ENCODE measurements around the gene ADISSP.
A peak's percentile ranks its signal among the peaks of the same experiment; 100 is the strongest.

ADISSP gene

GRCh38 chr20:3768342-3769130, 983 bp upstream of the ADISSP start (continued):
- TF ChIP-seq ZNF239 (tag by site-specific recombination; IDR thresholded peaks at IDR 0.05): no peak
- TF ChIP-seq, protein P1, sequence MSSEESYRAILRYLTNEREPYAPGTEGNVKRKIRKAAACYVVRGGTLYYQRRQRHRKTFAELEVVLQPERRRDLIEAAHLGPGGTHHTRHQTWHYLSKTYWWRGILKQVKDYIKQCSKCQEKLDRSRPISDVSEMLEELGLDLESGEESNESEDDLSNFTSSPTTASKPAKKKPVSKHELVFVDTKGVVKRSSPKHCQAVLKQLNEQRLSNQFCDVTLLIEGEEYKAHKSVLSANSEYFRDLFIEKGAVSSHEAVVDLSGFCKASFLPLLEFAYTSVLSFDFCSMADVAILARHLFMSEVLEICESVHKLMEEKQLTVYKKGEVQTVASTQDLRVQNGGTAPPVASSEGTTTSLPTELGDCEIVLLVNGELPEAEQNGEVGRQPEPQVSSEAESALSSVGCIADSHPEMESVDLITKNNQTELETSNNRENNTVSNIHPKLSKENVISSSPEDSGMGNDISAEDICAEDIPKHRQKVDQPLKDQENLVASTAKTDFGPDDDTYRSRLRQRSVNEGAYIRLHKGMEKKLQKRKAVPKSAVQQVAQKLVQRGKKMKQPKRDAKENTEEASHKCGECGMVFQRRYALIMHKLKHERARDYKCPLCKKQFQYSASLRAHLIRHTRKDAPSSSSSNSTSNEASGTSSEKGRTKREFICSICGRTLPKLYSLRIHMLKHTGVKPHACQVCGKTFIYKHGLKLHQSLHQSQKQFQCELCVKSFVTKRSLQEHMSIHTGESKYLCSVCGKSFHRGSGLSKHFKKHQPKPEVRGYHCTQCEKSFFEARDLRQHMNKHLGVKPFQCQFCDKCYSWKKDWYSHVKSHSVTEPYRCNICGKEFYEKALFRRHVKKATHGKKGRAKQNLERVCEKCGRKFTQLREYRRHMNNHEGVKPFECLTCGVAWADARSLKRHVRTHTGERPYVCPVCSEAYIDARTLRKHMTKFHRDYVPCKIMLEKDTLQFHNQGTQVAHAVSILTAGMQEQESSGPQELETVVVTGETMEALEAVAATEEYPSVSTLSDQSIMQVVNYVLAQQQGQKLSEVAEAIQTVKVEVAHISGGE (tag by site-specific recombination; conservative IDR thresholded peaks at IDR 0.05; ENCODE audit: low read depth): peak; percentile 71
- no peak for TF ChIP-seq PRDM1 (tag by site-specific recombination; IDR thresholded peaks at IDR 0.05)
- TF ChIP-seq ZNF514 (tag by site-specific recombination; IDR thresholded peaks at IDR 0.05): no peak
- peak; percentile 99 for TF ChIP-seq EGR2 (tag by site-specific recombination; IDR thresholded peaks at IDR 0.05; ENCODE audit: low read depth)
- TF ChIP-seq ZNF140 (tag by site-specific recombination; IDR thresholded peaks at IDR 0.05): no peak
- TF ChIP-seq PRDM10 (tag by site-specific recombination; IDR thresholded peaks at IDR 0.05): no peak
- no peak for TF ChIP-seq RBAK (tag by site-specific recombination; IDR thresholded peaks at IDR 0.05)
- TF ChIP-seq REPIN1 (tag by site-specific recombination; IDR thresholded peaks at IDR 0.05; ENCODE audit: low read depth): no peak
- TF ChIP-seq ZNF629 (tag by site-specific recombination; IDR thresholded peaks at IDR 0.05): 0 out of 2 replicates have a peak, but pooled peaks have one; percentile 13
- TF ChIP-seq KLF9 (tag by site-specific recombination; IDR thresholded peaks at IDR 0.05; ENCODE audit: low read depth): peak; percentile 48
- no peak for TF ChIP-seq ZNF501 (tag by site-specific recombination; IDR thresholded peaks at IDR 0.05)
- no peak for TF ChIP-seq ZNF513 (tag by site-specific recombination; IDR thresholded peaks at IDR 0.05)
- TF ChIP-seq HOXC10 (CRISPR knock-in tag; IDR thresholded peaks at IDR 0.05): no peak
- no peak for TF ChIP-seq BCL11A (tag by site-specific recombination; IDR thresholded peaks at IDR 0.05; ENCODE audit: low read depth)
- TF ChIP-seq ZNF426 (tag by site-specific recombination; IDR thresholded peaks at IDR 0.05): no peak
- TF ChIP-seq INSM2 (tag by site-specific recombination; IDR thresholded peaks at IDR 0.05): no peak
- TF ChIP-seq, protein P2, sequence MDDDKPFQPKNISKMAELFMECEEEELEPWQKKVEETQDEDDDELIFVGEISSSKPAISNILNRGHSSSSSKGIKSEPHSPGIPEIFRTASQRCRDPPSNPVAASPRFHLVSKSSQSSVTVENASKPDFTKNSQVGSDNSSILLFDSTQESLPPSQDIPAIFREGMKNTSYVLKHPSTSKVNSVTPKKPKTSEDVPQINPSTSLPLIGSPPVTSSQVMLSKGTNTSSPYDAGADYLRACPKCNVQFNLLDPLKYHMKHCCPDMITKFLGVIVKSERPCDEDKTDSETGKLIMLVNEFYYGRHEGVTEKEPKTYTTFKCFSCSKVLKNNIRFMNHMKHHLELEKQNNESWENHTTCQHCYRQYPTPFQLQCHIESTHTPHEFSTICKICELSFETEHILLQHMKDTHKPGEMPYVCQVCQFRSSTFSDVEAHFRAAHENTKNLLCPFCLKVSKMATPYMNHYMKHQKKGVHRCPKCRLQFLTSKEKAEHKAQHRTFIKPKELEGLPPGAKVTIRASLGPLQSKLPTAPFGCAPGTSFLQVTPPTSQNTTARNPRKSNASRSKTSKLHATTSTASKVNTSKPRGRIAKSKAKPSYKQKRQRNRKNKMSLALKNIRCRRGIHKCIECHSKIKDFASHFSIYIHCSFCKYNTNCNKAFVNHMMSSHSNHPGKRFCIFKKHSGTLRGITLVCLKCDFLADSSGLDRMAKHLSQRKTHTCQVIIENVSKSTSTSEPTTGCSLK (tag by site-specific recombination; IDR thresholded peaks at IDR 0.05): no peak
- TF ChIP-seq, protein P3, sequence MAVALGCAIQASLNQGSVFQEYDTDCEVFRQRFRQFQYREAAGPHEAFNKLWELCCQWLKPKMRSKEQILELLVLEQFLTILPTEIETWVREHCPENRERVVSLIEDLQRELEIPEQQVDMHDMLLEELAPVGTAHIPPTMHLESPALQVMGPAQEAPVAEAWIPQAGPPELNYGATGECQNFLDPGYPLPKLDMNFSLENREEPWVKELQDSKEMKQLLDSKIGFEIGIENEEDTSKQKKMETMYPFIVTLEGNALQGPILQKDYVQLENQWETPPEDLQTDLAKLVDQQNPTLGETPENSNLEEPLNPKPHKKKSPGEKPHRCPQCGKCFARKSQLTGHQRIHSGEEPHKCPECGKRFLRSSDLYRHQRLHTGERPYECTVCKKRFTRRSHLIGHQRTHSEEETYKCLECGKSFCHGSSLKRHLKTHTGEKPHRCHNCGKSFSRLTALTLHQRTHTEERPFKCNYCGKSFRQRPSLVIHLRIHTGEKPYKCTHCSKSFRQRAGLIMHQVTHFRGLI (tag by site-specific recombination; IDR thresholded peaks at IDR 0.05): no peak
- TF ChIP-seq ZNF133 (tag by site-specific recombination; IDR thresholded peaks at IDR 0.05): no peak
- no peak for TF ChIP-seq ZNF248 (tag by site-specific recombination; IDR thresholded peaks at IDR 0.05)
- no peak for TF ChIP-seq ZNF146 (tag by site-specific recombination; IDR thresholded peaks at IDR 0.05)
- TF ChIP-seq ZNF76 (tag by site-specific recombination; IDR thresholded peaks at IDR 0.05; ENCODE audit: borderline replicate concordance, low read depth): no peak; the same call in 1 of the 2 replicates
- no peak for TF ChIP-seq ZNF292 (tag by site-specific recombination; IDR thresholded peaks at IDR 0.05; ENCODE audit: borderline replicate concordance, low read depth)
- TF ChIP-seq ZBTB1 (tag by site-specific recombination; IDR thresholded peaks at IDR 0.05): no peak
- peak; percentile 90 for TF ChIP-seq ZBTB17 (tag by site-specific recombination; IDR thresholded peaks at IDR 0.05)
